CD14-positive monocyte (primary cell): ENCODE data around the gene TBL3. TPM values are rescaled to one million over a fixed set of nuclear protein-coding genes. Genes with fewer than 3 reads are reported as not detected.
A peak's percentile ranks its signal among the peaks of the same experiment; 100 is the strongest.

Experiments
- DNase-seq, 3 donors: peaks; one replicate each; pipeline ENCODE4 v3.0.0-alpha.2; 2011 to 2022
- H2AFZ ChIP-seq: 2 replicates; pipeline ENCODE4 v1.6.0; 2012; ENCODE audit warnings: mild to moderate bottlenecking, low read depth, low read length, inconsistent platforms; ENCODE audit not compliant: insufficient read depth, poor library complexity, severe bottlenecking
- H3K27ac ChIP-seq, 2 donors: 1 replicate in 1 of 2; 2 replicates in 1 of 2; pipeline ENCODE4 v1.5.1; 2012 to 2013; ENCODE audit warnings: low read length in 2 of 2, control low read depth in 1 of 2, inconsistent platforms in 1 of 2, low read depth in 1 of 2, mild to moderate bottlenecking in 1 of 2
- H3K27me3 ChIP-seq, 2 donors: one replicate each; pipeline versions ENCODE4 v1.6.0 to v1.6.1; 2011 to 2013; ENCODE audit warnings: low read length in 2 of 2; ENCODE audit not compliant: control insufficient read depth in 2 of 2, insufficient read depth in 2 of 2
- H3K36me3 ChIP-seq, 2 donors: replicated peaks in 1 of 2; 1 replicate in 1 of 2; 2 replicates in 1 of 2; pipeline versions ENCODE4 v1.5.1 to v1.6.1; 2012 to 2013; ENCODE audit warnings: low read length in 2 of 2, control low read depth in 1 of 2, inconsistent platforms in 1 of 2, mild to moderate bottlenecking in 1 of 2; ENCODE audit not compliant: insufficient read depth in 2 of 2, control insufficient read depth in 1 of 2
- H3K4me1 ChIP-seq, 2 donors: 1 replicate in 1 of 2; 2 replicates in 1 of 2; pipeline versions ENCODE4 v1.5.1 to v1.6.1; 2012 to 2013; ENCODE audit warnings: low read length in 2 of 2, control low read depth in 1 of 2, inconsistent platforms in 1 of 2, mild to moderate bottlenecking in 1 of 2, moderate library complexity in 1 of 2; ENCODE audit not compliant: insufficient read depth in 2 of 2, control insufficient read depth in 1 of 2
- H3K4me2 ChIP-seq: replicated peaks from 2 replicates; pipeline ENCODE3; 2012; ENCODE audit warnings: low read length, moderate library complexity, mild to moderate bottlenecking; ENCODE audit not compliant: poor library complexity, severe bottlenecking; ENCODE audit errors: extremely low read depth
- H3K4me3 ChIP-seq, 3 experiments: fragments of 200-600 bp in 1 of 3; sonication (generic) in 1 of 3; replicated peaks in 1 of 3; 1 replicate in 2 of 3; 2 replicates in 1 of 3; pipeline ENCODE4 v1.5.1; 2011 to 2013; ENCODE audit warnings: low read length in 3 of 3, mild to moderate bottlenecking in 3 of 3, control low read depth in 2 of 3, low read depth in 2 of 3, inconsistent platforms in 1 of 3, moderate library complexity in 1 of 3
- H3K79me2 ChIP-seq: 2 replicates; pipeline ENCODE4 v1.6.0; 2012; ENCODE audit warnings: mild to moderate bottlenecking, control low read depth, inconsistent platforms, low read length, moderate library complexity; ENCODE audit not compliant: insufficient read depth
- H3K9ac ChIP-seq: 2 replicates; pipeline ENCODE4 v1.6.0; 2017; ENCODE audit warnings: low read length, mild to moderate bottlenecking; ENCODE audit not compliant: insufficient read depth, poor library complexity, severe bottlenecking
- H3K9me3 ChIP-seq, 2 donors: replicated peaks in 1 of 2; 1 replicate in 1 of 2; 2 replicates in 1 of 2; pipeline versions ENCODE4 v1.5.1 to v1.6.1; 2012 to 2013; ENCODE audit warnings: low read length in 2 of 2, control low read depth in 1 of 2; ENCODE audit not compliant: control insufficient read depth in 1 of 2, insufficient read depth in 1 of 2
- H4K20me1 ChIP-seq: 2 replicates; pipeline ENCODE4 v1.6.0; 2012; ENCODE audit warnings: mild to moderate bottlenecking, low read length, control low read depth, moderate library complexity; ENCODE audit not compliant: insufficient read depth
- H3K27ac Mint-ChIP-seq, 7 donors: one replicate each; pipeline ENCODE4 v1.8.0; 2020; ENCODE audit warnings: mild to moderate bottlenecking in 7 of 7, mixed read lengths in 7 of 7, moderate library complexity in 6 of 7, inconsistent platforms in 2 of 7
- H3K27me3 Mint-ChIP-seq, 3 donors: one replicate each; pipeline ENCODE4 v1.8.0; 2021 to 2022; ENCODE audit warnings: low read depth in 3 of 3, mild to moderate bottlenecking in 3 of 3, mixed read lengths in 3 of 3, moderate library complexity in 3 of 3, inconsistent platforms in 1 of 3
- H3K36me3 Mint-ChIP-seq, 2 donors: one replicate each; pipeline ENCODE4 v1.8.0; 2020; ENCODE audit warnings: mixed read lengths in 2 of 2, inconsistent platforms in 1 of 2, mild to moderate bottlenecking in 1 of 2
- H3K4me1 Mint-ChIP-seq: one replicate; pipeline ENCODE4 v1.8.0; 2020; ENCODE audit warnings: mild to moderate bottlenecking, mixed read lengths
- H3K4me3 Mint-ChIP-seq, 2 donors: one replicate each; pipeline ENCODE4 v1.8.0; 2020; ENCODE audit warnings: mild to moderate bottlenecking in 2 of 2, mixed read lengths in 2 of 2, moderate library complexity in 1 of 2
- H3K9me3 Mint-ChIP-seq, 7 donors: one replicate each; pipeline ENCODE4 v1.8.0; 2020 to 2022; ENCODE audit warnings: mixed read lengths in 7 of 7, mild to moderate bottlenecking in 6 of 7, moderate library complexity in 6 of 7, inconsistent platforms in 2 of 7
- CTCF ChIP-seq: fragments of 200-600 bp; IDR thresholded peaks from one replicate; pipeline ENCODE4 v1.8.0; 2022; ENCODE audit warnings: antibody characterized with exemption, mild to moderate bottlenecking
- WGBS: methylation state at CpG from one replicate; pipeline ENCODE4 v1.1.5; 2013; ENCODE audit warnings: missing lambda C conversion rate; ENCODE audit not compliant: insufficient coverage; 5-methylcytosine and 5-hydroxymethylcytosine counted together
- intact Hi-C, 2 donors: fragments of 100-400 bp; cut with micrococcal nuclease; formaldehyde crosslinking; loops; one replicate each; pipeline versions ENCODE4 v1.15.0 to v1.15.1; 2023
- polyA plus RNA-seq, 3 donors: library from polyadenylated mRNA; depleted of rRNA in 1 of 3; unstranded in 2 of 3; stranded (reverse) in 1 of 3; fragments of 300-500 nt in 2 of 3; fragments of >200 nt in 1 of 3; fragmentation: Illumina TruSeq in 2 of 3; gene quantifications; 1 replicate in 2 of 3; 2 replicates in 1 of 3; pipeline ENCODE4 v1.2.3, GENCODE V29; 2012 to 2021

The TBL3 gene
- polyA plus RNA-seq, 3 donors, result 33.9 to 37.8 (median 36.0) TPM

- Histone ChIP-seq H3K9me3 (no peaks in the 10 kb centered on the region), H3K9ac (no peak overlapping the region), H4K20me1 (peaks cover 6% of the 10 kb centered on the region), H3K36me3 (peaks cover 8 to 9% of the 10 kb centered on the region in 2 donors), H3K79me2 (peaks cover 10% of the 10 kb centered on the region), H3K27me3 (no peaks in the 10 kb centered on the region), H3K4me3 (no peak overlapping the region), H3K4me2 (no peak overlapping the region), H3K27ac (no peak overlapping the region), H2AFZ (no peak overlapping the region), H3K4me1 (peaks cover 17 to 32% of the 10 kb centered on the region in 2 donors)
- peak overlapping the region in 1 of 7 donors; percentile 41 for H3K27ac Mint-ChIP-seq
- no peak for DNase-seq
- H3K36me3 Mint-ChIP-seq, result peaks cover 9 to 15% of the 10 kb centered on the region in 2 donors
- H3K9me3 Mint-ChIP-seq, result no peaks in the 10 kb centered on the region
- intact Hi-C loops, result loop anchor here in 1 of 2 donors (10.0 kb wide), 1 partner anchor 158 kb away; the partner anchor contains the start of genes EME2, MRPS34 and NME3
- WGBS, result 84% methylated on average over 19 of the region's 19 CpGs
- peaks cover 0 to 12% (median 8%) of the 10 kb centered on the region in 3 donors for H3K27me3 Mint-ChIP-seq
- H3K4me3 Mint-ChIP-seq, result no peak overlapping the region
- no peak for TF ChIP-seq CTCF
- peaks cover 32% of the 10 kb centered on the region for H3K4me1 Mint-ChIP-seq
Observed at GRCh38 chr16:1932050-1933028, 39.5 kb upstream of the TBL3 start.

- peaks cover 12 to 23% of the 10 kb centered on the region in 2 donors for H3K36me3 Mint-ChIP-seq
- DNase-seq, result no peak
- WGBS, result 80% methylated on average over 23 of the region's 23 CpGs
- Histone ChIP-seq H4K20me1 (peaks cover 12% of the 10 kb centered on the region), H3K9ac (no peak overlapping the region), H3K4me2 (no peak overlapping the region), H2AFZ (no peak overlapping the region), H3K36me3 (peaks cover 8 to 17% of the 10 kb centered on the region in 2 donors), H3K27ac (no peak overlapping the region), H3K4me3 (no peak overlapping the region), H3K79me2 (peaks cover 19% of the 10 kb centered on the region), H3K27me3 (no peaks in the 10 kb centered on the region), H3K9me3 (no peaks in the 10 kb centered on the region), H3K4me1 (peaks cover 26 to 40% of the 10 kb centered on the region in 2 donors)
- peaks cover 0 to 4% (median 4%) of the 10 kb centered on the region in 3 donors for H3K27me3 Mint-ChIP-seq
- TF ChIP-seq CTCF, result no peak
- H3K27ac Mint-ChIP-seq, result peak overlapping the region in 1 of 7 donors; percentile 26
- H3K9me3 Mint-ChIP-seq, result no peaks in the 10 kb centered on the region
- no peak overlapping the region for H3K4me3 Mint-ChIP-seq
- peaks cover 37% of the 10 kb centered on the region for H3K4me1 Mint-ChIP-seq
- intact Hi-C loops, result loop anchor here in 1 of 2 donors (10.0 kb wide), 1 partner anchor 158 kb away; the partner anchor contains the start of genes EME2, MRPS34 and NME3
Observed at GRCh38 chr16:1933097-1933661, 38.7 kb upstream of the TBL3 start.
